AG09309 (cell line): ENCODE results near the gene PRDM7.

Experiments
- DNase-seq: peaks from one replicate; pipeline ENCODE4 v3.0.0-alpha.2; 2010; ENCODE audit warnings: low read depth
- H3K4me3 ChIP-seq: 2 replicates; pipeline ENCODE4 v1.5.1; 2011; ENCODE audit warnings: mild to moderate bottlenecking, low read depth, low read length, moderate library complexity; ENCODE audit not compliant: control insufficient read depth
- TF ChIP-seq, protein P1 (sequence below): IDR thresholded peaks from 2 replicates; pipeline ENCODE4 v1.5.1; 2011; ENCODE audit warnings: mild to moderate bottlenecking, low read depth, low read length, inconsistent platforms; ENCODE audit not compliant: insufficient read depth, control insufficient read depth; ENCODE audit errors: missing control alignments

Gene PRDM7

DNA sequence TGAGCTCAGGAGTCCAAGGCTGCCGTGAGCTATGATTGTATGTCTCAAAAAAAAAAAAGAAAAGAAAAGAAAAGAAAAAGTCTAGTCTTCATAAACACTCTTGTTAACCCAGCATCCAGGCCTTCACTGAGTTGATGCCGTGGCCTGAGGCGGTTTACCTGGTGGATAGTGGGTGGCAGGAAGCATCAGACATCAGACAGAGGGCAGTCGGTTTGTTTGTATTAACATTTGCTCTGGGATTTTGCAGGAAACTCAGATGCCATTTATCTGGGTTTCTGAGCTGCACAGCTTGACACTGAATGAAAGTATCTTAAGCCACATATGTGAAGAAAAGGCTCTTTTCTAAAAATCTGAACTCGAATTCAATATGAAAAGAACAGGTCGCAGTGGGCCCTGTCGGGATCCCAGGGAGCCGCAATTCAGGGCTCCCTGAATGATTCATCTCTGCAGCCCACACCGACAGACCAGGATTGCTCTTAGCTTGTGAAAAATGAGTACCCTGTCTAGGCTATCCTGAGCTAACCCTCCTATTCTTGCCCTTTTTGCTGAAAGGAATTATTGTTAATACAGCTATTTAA is 56.8 kb downstream of the PRDM7 start:
- no peak for DNase-seq
- TF ChIP-seq, protein P1, sequence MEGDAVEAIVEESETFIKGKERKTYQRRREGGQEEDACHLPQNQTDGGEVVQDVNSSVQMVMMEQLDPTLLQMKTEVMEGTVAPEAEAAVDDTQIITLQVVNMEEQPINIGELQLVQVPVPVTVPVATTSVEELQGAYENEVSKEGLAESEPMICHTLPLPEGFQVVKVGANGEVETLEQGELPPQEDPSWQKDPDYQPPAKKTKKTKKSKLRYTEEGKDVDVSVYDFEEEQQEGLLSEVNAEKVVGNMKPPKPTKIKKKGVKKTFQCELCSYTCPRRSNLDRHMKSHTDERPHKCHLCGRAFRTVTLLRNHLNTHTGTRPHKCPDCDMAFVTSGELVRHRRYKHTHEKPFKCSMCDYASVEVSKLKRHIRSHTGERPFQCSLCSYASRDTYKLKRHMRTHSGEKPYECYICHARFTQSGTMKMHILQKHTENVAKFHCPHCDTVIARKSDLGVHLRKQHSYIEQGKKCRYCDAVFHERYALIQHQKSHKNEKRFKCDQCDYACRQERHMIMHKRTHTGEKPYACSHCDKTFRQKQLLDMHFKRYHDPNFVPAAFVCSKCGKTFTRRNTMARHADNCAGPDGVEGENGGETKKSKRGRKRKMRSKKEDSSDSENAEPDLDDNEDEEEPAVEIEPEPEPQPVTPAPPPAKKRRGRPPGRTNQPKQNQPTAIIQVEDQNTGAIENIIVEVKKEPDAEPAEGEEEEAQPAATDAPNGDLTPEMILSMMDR = no peak
- no peak overlapping the region for H3K4me3 ChIP-seq

- TF ChIP-seq, protein P1 = no peak
- DNase-seq = no peak
- H3K4me3 ChIP-seq = peak overlapping the region; percentile 45
Observed at GRCh38 chr16:90019543-90020259, 57.4 kb downstream of the PRDM7 start.

GRCh38 chr16:90018652-90019542 is 58.2 kb downstream of the PRDM7 start, which contains the start of gene DBNDD1:
Gene DBNDD1, minus strand, starts transcription at chr16:90019456. Its CDS starts 115 bp downstream, at chr16:90019341.
- TF ChIP-seq, protein P1 = no peak
- peak within 1 kb of the TSS; percentile 45 for H3K4me3 ChIP-seq
- no peak for DNase-seq

DNA sequence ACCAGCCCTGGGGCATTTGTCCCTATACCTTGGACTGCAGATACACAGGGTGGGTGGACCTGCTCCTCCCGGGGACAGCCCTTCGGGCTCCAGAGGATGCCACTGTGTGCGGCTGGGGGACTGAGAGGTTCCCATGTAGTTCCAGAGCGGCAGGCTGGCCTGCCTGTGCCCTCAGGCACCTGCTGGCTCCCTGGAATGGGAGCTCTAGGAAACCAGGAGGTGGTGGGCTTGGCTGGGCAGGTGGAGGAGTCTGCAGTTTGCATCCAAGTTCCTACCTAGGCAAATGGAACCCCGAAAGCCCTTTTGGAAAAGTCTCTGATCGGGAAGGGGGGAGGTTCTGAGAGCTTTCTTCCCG is 58.9 kb downstream of the PRDM7 start:
- TF ChIP-seq, protein P1 = no peak
- no peak for DNase-seq
- H3K4me3 ChIP-seq = peak overlapping the region; percentile 26; the same call in 1 of the 2 replicates

DNA sequence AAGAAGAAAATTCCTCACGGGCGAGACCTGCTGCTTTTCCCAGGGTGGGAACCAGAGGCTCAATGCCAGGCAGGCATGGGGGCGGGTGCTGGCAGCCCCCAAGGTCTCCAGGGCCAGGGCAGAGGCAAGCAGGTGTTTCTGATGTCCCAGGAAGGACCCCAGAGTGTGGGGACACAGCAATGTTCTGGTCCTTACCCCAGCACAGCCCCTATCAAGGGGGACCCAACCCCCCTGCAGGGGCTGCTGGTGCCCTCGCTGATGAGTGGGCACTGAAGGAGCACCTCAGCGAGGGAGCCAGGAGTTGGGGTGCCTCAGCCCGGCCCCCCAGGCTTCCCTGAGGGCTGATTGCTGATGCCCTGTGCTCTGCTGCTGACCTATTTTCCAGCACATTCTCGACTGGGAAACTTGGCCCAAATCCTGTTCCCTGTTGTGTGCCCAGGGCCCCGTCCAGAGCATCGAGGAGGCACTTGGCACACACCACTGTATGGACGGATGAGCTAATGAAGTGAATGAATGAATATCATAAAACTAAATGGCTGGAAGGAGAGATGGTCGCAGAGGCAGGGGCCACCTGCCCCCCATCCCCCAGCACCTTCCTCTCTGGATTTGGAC is 60.7 kb downstream of the PRDM7 start:
- no peak overlapping the region for H3K4me3 ChIP-seq
- TF ChIP-seq, protein P1 = no peak
- DNase-seq = no peak
